Effector CD4-positive, alpha-beta T cell (primary cell): ENCODE data around the gene CPAMD8.
"Not testable (repeated sequence)": the region's sequence is repeated elsewhere in the genome, so short reads cannot be mapped to it uniquely, and the experiment has no call there.

Experiments used
- DNase-seq: peaks from one replicate; pipeline ENCODE4 v3.0.0-alpha.2; 2020

Gene CPAMD8

GRCh38 chr19:16890461-16891184 is 136.0 kb downstream of the CPAMD8 start:
- DNase-seq = no peak

- no peak for DNase-seq
These were observed 136.6 kb downstream of the CPAMD8 start for GRCh38 chr19:16889883-16890460.

- DNase-seq = no peak
These were observed 137.2 kb downstream of the CPAMD8 start for GRCh38 chr19:16889366-16889882.

GRCh38 chr19:16888629-16889365 is 137.8 kb downstream of the CPAMD8 start, which contains the start of gene F2RL3:
Gene F2RL3 (plus strand): TSS chr19:16888999. CDS start chr19:16889190, 191 bp downstream.
- no peak for DNase-seq

GRCh38 chr19:16887353-16888265 is 139.0 kb downstream of the CPAMD8 start:
- DNase-seq = no peak

GRCh38 chr19:16886305-16886880 is 140.2 kb downstream of the CPAMD8 start:
- DNase-seq = no peak

GRCh38 chr19:16885166-16885565 is 141.4 kb downstream of the CPAMD8 start:
- no peak for DNase-seq

GRCh38 chr19:16883522-16883921 is 143.1 kb downstream of the CPAMD8 start:
- DNase-seq = no peak

GRCh38 chr19:16882146-16882545 is 144.5 kb downstream of the CPAMD8 start:
- DNase-seq = no peak

- no peak for DNase-seq
These were observed 145.6 kb downstream of the CPAMD8 start for GRCh38 chr19:16880884-16881554.

- no peak for DNase-seq
These were observed 148.2 kb downstream of the CPAMD8 start for GRCh38 chr19:16878181-16878965.

GRCh38 chr19:16877581-16877980 is 149.0 kb downstream of the CPAMD8 start:
- DNase-seq = no peak

- no peak for DNase-seq
These were observed 149.7 kb downstream of the CPAMD8 start for GRCh38 chr19:16876904-16877361.

GRCh38 chr19:16875584-16876555 is 150.7 kb downstream of the CPAMD8 start:
- no peak for DNase-seq

GRCh38 chr19:16874978-16875299 is 151.7 kb downstream of the CPAMD8 start:
- DNase-seq = not testable (repeated sequence)

- DNase-seq = no peak
These were observed 152.2 kb downstream of the CPAMD8 start for GRCh38 chr19:16874250-16874977.

- no peak for DNase-seq
These were observed 153.0 kb downstream of the CPAMD8 start for GRCh38 chr19:16873594-16873993.

GRCh38 chr19:16872728-16873127 is 153.9 kb downstream of the CPAMD8 start:
- no peak for DNase-seq

GRCh38 chr19:16871871-16872270 is 154.7 kb downstream of the CPAMD8 start:
- DNase-seq = no peak
